Keratinocyte (primary cell): ENCODE data around the gene GPC3.

Experiments
- CTCF ChIP-seq, 3 experiments: IDR thresholded peaks in 1 of 3; conservative IDR thresholded peaks in 1 of 3; optimal IDR thresholded peaks in 1 of 3; 2 replicates in 2 of 3; 3 replicates in 1 of 3; pipeline versions ENCODE3 to v1.5.1; 2011; ENCODE audit warnings: low read length in 3 of 3, mild to moderate bottlenecking in 3 of 3, moderate library complexity in 2 of 3, control low read depth in 1 of 3, inconsistent platforms in 1 of 3; ENCODE audit not compliant: insufficient read depth in 2 of 3; ENCODE audit errors: extremely low read depth in 1 of 3
- EZH2 ChIP-seq: IDR thresholded peaks from one replicate; pipeline ENCODE4 v1.6.1; 2012; ENCODE audit warnings: inconsistent platforms, mild to moderate bottlenecking, low read length, moderate library complexity

GRCh38 chrX:133627673-133628072 lies 357.7 kb downstream of the GPC3 start:
- TF ChIP-seq CTCF (optimal IDR thresholded peaks at IDR 0.05 in 1 of 3, IDR thresholded peaks at IDR 0.05 in 1 of 3, conservative IDR thresholded peaks at IDR 0.05 in 1 of 3; ENCODE audit: extremely low read depth in 1 of 3, insufficient read depth in 2 of 3, low read length in 3 of 3) (no peak), EZH2 (no peak)
